ENCODE measurements around the gene RIMBP2. TPM values are rescaled to one million over a fixed set of nuclear protein-coding genes. Genes with fewer than 3 reads are reported as not detected.

The RIMBP2 gene
- total and polyA plus RNA-seq, 2 experiments from 2014 or later: 0.31 to 0.37 TPM

GRCh38 chr12:130601327-130601726 is 114.8 kb downstream of the RIMBP2 start:
- no peak for ATAC-seq

GRCh38 chr12:130596241-130596640 is 119.9 kb downstream of the RIMBP2 start:
- H3K36me3 Mint-ChIP-seq (ENCODE audit: low read depth): peaks cover 35% of the 10 kb centered on the region
- peaks cover 2% of the 10 kb centered on the region for H3K27me3 Mint-ChIP-seq (ENCODE audit: insufficient read depth, low read depth, poor library complexity)
- no peaks in the 10 kb centered on the region for H3K4me1 ChIP-seq (ENCODE audit: insufficient read depth)

More at GRCh38 chr12:130601327-130601726, 114.8 kb downstream of the RIMBP2 start:
- Histone ChIP-seq H3F3A (replicated peaks; ENCODE audit: low read depth) (no peaks in the 10 kb centered on the region), H3K4me2 (no peak overlapping the region), H3K27me3 (ENCODE audit: insufficient read depth) (no peaks in the 10 kb centered on the region), H2AFZ (no peak overlapping the region), H3K36me3 (ENCODE audit: insufficient read depth) (0 out of 2 replicates have a peak, but pooled peaks cover 5% of the 10 kb centered on the region), H3K9me2 (ENCODE audit: insufficient read depth) (no peaks in the 10 kb centered on the region), H4K20me1 (replicated peaks; ENCODE audit: insufficient read depth) (no peaks in the 10 kb centered on the region), H3K27ac (ENCODE audit: low read depth) (no peak overlapping the region), H3K4me3 (no peak overlapping the region), H3K4me1 (ENCODE audit: insufficient read depth) (no peaks in the 10 kb centered on the region), H3K79me2 (replicated peaks; ENCODE audit: insufficient read depth) (no peaks in the 10 kb centered on the region)
- DNase-seq (ENCODE audit: low spot score): no peak
- TF ChIP-seq JUNB (IDR thresholded peaks at IDR 0.05; ENCODE audit: unreplicated experiment): no peak
- Mint-ChIP-seq H3K27me3 (ENCODE audit: insufficient read depth, low read depth, poor library complexity) (no peaks in the 10 kb centered on the region), H3K36me3 (ENCODE audit: low read depth) (peaks cover 25% of the 10 kb centered on the region), H3K27ac (no peak overlapping the region), H3K4me3 (no peak overlapping the region), H3K9me3 (peaks cover 96% of the 10 kb centered on the region), H3K4me1 (no peaks in the 10 kb centered on the region)

GRCh38 chr12:130595566-130595965 is 120.5 kb downstream of the RIMBP2 start:
- DNase-seq (ENCODE audit: low spot score) (no peak), ATAC-seq (no peak)
- Histone ChIP-seq H3K27me3 (ENCODE audit: insufficient read depth) (no peaks in the 10 kb centered on the region), H3K36me3 (ENCODE audit: insufficient read depth) (0 out of 2 replicates have a peak, but pooled peaks cover 5% of the 10 kb centered on the region), H3K27ac (ENCODE audit: low read depth) (no peak overlapping the region), H4K20me1 (replicated peaks; ENCODE audit: insufficient read depth) (no peaks in the 10 kb centered on the region), H3F3A (replicated peaks; ENCODE audit: low read depth) (no peaks in the 10 kb centered on the region), H3K79me2 (replicated peaks; ENCODE audit: insufficient read depth) (no peaks in the 10 kb centered on the region), H3K4me3 (no peak overlapping the region), H3K9me2 (ENCODE audit: insufficient read depth) (no peaks in the 10 kb centered on the region), H2AFZ (no peak overlapping the region), H3K4me1 (ENCODE audit: insufficient read depth) (no peaks in the 10 kb centered on the region), H3K4me2 (no peak overlapping the region)
- H3K9me3 Mint-ChIP-seq: peaks cover 89% of the 10 kb centered on the region
- H3K4me3 Mint-ChIP-seq: no peak overlapping the region
- peaks cover 2% of the 10 kb centered on the region for H3K27me3 Mint-ChIP-seq (ENCODE audit: insufficient read depth, low read depth, poor library complexity)
- no peak for TF ChIP-seq POLR2AphosphoS5 (IDR thresholded peaks at IDR 0.05; ENCODE audit: low read depth)
- peaks cover 34% of the 10 kb centered on the region for H3K36me3 Mint-ChIP-seq (ENCODE audit: low read depth)
- H3K27ac Mint-ChIP-seq: no peak overlapping the region
- no peaks in the 10 kb centered on the region for H3K4me1 Mint-ChIP-seq

More at GRCh38 chr12:130596241-130596640, 119.9 kb downstream of the RIMBP2 start:
- Histone ChIP-seq H3K4me2 (no peak overlapping the region), H3K27ac (ENCODE audit: low read depth) (no peak overlapping the region), H3F3A (replicated peaks; ENCODE audit: low read depth) (no peaks in the 10 kb centered on the region), H2AFZ (no peak overlapping the region), H3K4me3 (no peak overlapping the region), H3K36me3 (ENCODE audit: insufficient read depth) (0 out of 2 replicates have a peak, but pooled peaks cover 5% of the 10 kb centered on the region), H3K27me3 (ENCODE audit: insufficient read depth) (no peaks in the 10 kb centered on the region), H3K9me2 (ENCODE audit: insufficient read depth) (no peaks in the 10 kb centered on the region), H3K79me2 (replicated peaks; ENCODE audit: insufficient read depth) (no peaks in the 10 kb centered on the region), H4K20me1 (replicated peaks; ENCODE audit: insufficient read depth) (no peaks in the 10 kb centered on the region)
- Mint-ChIP-seq H3K9me3 (peaks cover 89% of the 10 kb centered on the region), H3K4me3 (no peak overlapping the region), H3K27ac (no peak overlapping the region), H3K4me1 (no peaks in the 10 kb centered on the region)
- DNase-seq (ENCODE audit: low spot score) (no peak), ATAC-seq (no peak)
- no peak for TF ChIP-seq CREB1 (CRISPR knock-in tag; IDR thresholded peaks at IDR 0.05; ENCODE audit: low read depth)
- no peak for TF ChIP-seq ETS1 (IDR thresholded peaks at IDR 0.05)

- H3K27me3 ChIP-seq (ENCODE audit: insufficient read depth): no peaks in the 10 kb centered on the region
- no peaks in the 10 kb centered on the region for H3K79me2 ChIP-seq (replicated peaks; ENCODE audit: insufficient read depth)
- no peaks in the 10 kb centered on the region for H3F3A ChIP-seq (replicated peaks; ENCODE audit: low read depth)
- H3K27ac Mint-ChIP-seq: no peak overlapping the region
- peaks cover 29% of the 10 kb centered on the region for H3K36me3 Mint-ChIP-seq (ENCODE audit: low read depth)
- ATAC-seq (no peak), DNase-seq (ENCODE audit: low spot score) (no peak)
- no peaks in the 10 kb centered on the region for H3K9me2 ChIP-seq (ENCODE audit: insufficient read depth)
- H3K4me1 Mint-ChIP-seq: no peaks in the 10 kb centered on the region
- 0 out of 2 replicates have a peak, but pooled peaks cover under 1% of the 10 kb centered on the region for H3K36me3 ChIP-seq (ENCODE audit: insufficient read depth)
- no peak overlapping the region for H2AFZ ChIP-seq
- H3K27me3 Mint-ChIP-seq (ENCODE audit: insufficient read depth, low read depth, poor library complexity): peaks cover 5% of the 10 kb centered on the region
- H3K4me1 ChIP-seq (ENCODE audit: insufficient read depth): no peaks in the 10 kb centered on the region
- H3K9me3 Mint-ChIP-seq: peaks cover 88% of the 10 kb centered on the region
- H3K4me2 ChIP-seq: no peak overlapping the region
- H3K4me3 Mint-ChIP-seq: no peak overlapping the region
- no peak overlapping the region for H3K4me3 ChIP-seq
- no peak overlapping the region for H3K27ac ChIP-seq (ENCODE audit: low read depth)
- no peaks in the 10 kb centered on the region for H4K20me1 ChIP-seq (replicated peaks; ENCODE audit: insufficient read depth)
- TF ChIP-seq REST (IDR thresholded peaks at IDR 0.05; ENCODE audit: unreplicated experiment) (no peak), EZH2phosphoT487 (IDR thresholded peaks at IDR 0.05; ENCODE audit: unreplicated experiment) (no peak), ZNF114 (CRISPR knock-in tag; IDR thresholded peaks at IDR 0.05) (no peak), STAT1 (IDR thresholded peaks at IDR 0.05; ENCODE audit: unreplicated experiment) (no peak), CTCF (conservative IDR thresholded peaks at IDR 0.05; ENCODE audit: low read depth in 2 of 2) (no peak)
Observed at GRCh38 chr12:130593056-130593455, 123.0 kb downstream of the RIMBP2 start.
